DOHH2 (cell line): ENCODE results near the gene RANBP3.

Experiments used
- CTCF ChIP-seq: fragments of 200-600 bp; sonication (generic); IDR thresholded peaks from one replicate; pipeline ENCODE4 v1.5.1; 2014; ENCODE audit warnings: antibody characterized with exemption, mild to moderate bottlenecking, low read depth, low read length; ENCODE audit not compliant: poor library complexity, severe bottlenecking
- EZH2phosphoT487 ChIP-seq: fragments of 200-600 bp; sonication (generic); IDR thresholded peaks from 2 replicates; pipeline ENCODE4 v1.6.1; 2017; ENCODE audit warnings: borderline replicate concordance, mild to moderate bottlenecking, antibody characterized with exemption, low read length, moderate library complexity, mixed read lengths

- no peak for TF ChIP-seq CTCF
- TF ChIP-seq EZH2phosphoT487 = no peak
These were observed 30.5 kb downstream of the RANBP3 start for GRCh38 chr19:5947435-5947834.
